ENCODE results near the gene MYRIP. TPM values are rescaled to one million over a fixed set of nuclear protein-coding genes. Genes with fewer than 3 reads are reported as not detected.

The MYRIP gene
- total and polyA plus RNA-seq, 10 of the 15 experiments (the other 5 are each of a cell fraction or from before 2014, with no cell fraction given): 0.03 to 0.08 (median 0.04) TPM; not detected in 6

DNA sequence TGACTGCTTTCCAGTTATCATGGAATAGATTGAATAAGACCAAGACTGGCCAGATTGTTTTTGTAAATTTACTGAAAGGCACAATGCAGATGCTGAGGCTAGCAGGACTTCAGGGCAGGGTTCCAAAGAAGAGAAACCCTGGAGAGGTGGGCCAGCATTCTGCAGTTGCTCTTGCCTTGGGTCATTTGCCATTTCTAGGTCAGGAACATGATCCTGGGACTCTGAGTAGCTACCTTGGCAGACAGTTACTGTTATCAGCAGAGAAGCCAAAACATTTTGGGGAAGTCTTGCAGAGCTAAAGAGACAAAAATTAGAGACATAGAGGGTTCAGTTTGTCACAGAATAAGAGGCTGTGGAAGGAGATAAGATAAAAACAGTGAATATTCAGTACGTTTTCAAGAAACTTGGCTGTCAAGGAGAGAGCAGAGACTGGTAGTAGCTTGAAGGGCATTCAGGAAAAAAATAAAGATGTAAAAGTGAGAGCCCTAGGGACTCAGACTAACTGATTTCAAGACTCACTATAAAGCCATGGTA lies 46.8 kb upstream of the MYRIP start (continued):
- TF ChIP-seq IKZF2 (IDR thresholded peaks at IDR 0.05) (no peak), ZNF687 (IDR thresholded peaks at IDR 0.05) (no peak)
- TF ChIP-seq, protein P1, sequence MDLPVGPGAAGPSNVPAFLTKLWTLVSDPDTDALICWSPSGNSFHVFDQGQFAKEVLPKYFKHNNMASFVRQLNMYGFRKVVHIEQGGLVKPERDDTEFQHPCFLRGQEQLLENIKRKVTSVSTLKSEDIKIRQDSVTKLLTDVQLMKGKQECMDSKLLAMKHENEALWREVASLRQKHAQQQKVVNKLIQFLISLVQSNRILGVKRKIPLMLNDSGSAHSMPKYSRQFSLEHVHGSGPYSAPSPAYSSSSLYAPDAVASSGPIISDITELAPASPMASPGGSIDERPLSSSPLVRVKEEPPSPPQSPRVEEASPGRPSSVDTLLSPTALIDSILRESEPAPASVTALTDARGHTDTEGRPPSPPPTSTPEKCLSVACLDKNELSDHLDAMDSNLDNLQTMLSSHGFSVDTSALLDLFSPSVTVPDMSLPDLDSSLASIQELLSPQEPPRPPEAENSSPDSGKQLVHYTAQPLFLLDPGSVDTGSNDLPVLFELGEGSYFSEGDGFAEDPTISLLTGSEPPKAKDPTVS (IDR thresholded peaks at IDR 0.05; ENCODE audit: low read depth, low read length): no peak

- FAIRE-seq (no peak), DNase-seq (ENCODE audit: low read depth, low spot score) (no peak), ATAC-seq (no peak)
- no peak overlapping the region for H3K9ac ChIP-seq (ENCODE audit: control insufficient read depth, insufficient read depth, low read length)
- in situ Hi-C loops (cut with MboI): no loop called here
- no TSS peak for BruUV-seq (replicated peaks)
- H3K4me3 ChIP-seq: no peak overlapping the region
- SMC1A ChIA-PET (ENCODE audit: uncharacterized antibody, unreplicated experiment): no interaction called here
- H3K27ac ChIP-seq (ENCODE audit: control insufficient read depth, insufficient read depth): no peak overlapping the region
- POLR2A ChIA-PET: no interaction called here
- H3K27me3 ChIP-seq (replicated peaks in 1 of 2; ENCODE audit: control insufficient read depth in 2 of 2, insufficient read depth in 2 of 2, low read length in 1 of 2): no peaks in the 10 kb centered on the region
- no peaks in the 10 kb centered on the region for H3K4me1 ChIP-seq (ENCODE audit: control insufficient read depth, insufficient read depth, low read length)
- intact Hi-C loops (cut with micrococcal nuclease; ENCODE audit: unreplicated experiment): no loop called here
- CTCF ChIA-PET: no interaction called here
- no peaks in the 10 kb centered on the region for H3K79me2 ChIP-seq (ENCODE audit: control insufficient read depth, insufficient read depth, low read length)
- no peaks in the 10 kb centered on the region for H4K20me1 ChIP-seq (ENCODE audit: control insufficient read depth, insufficient read depth)
- H3K36me3 ChIP-seq (ENCODE audit: control insufficient read depth in 2 of 2, insufficient read depth in 2 of 2, low read length in 1 of 2): no peaks in the 10 kb centered on the region
- H3K4me2 ChIP-seq (ENCODE audit: control insufficient read depth, insufficient read depth): no peak overlapping the region
- RAD21 ChIA-PET (ENCODE audit: unreplicated experiment): no interaction called here
- no peaks in the 10 kb centered on the region; the same call in 2 of the 3 replicates for H3K9me3 ChIP-seq (replicated peaks; ENCODE audit: control insufficient read depth, insufficient read depth, low read length)
- H2AFZ ChIP-seq (ENCODE audit: control insufficient read depth, low read depth, low read length): no peak overlapping the region
- TF ChIP-seq CBX3 (IDR thresholded peaks at IDR 0.05; ENCODE audit: borderline replicate concordance, low read depth): no peak
- no peak for TF ChIP-seq CHD2 (IDR thresholded peaks at IDR 0.05; ENCODE audit: borderline replicate concordance, low read depth, low read length)
- no peak for TF ChIP-seq IRF4 (IDR thresholded peaks at IDR 0.05; ENCODE audit: low read depth, low read length)
- no peak for TF ChIP-seq DPF2 (IDR thresholded peaks at IDR 0.05)
- TF ChIP-seq CBFB (IDR thresholded peaks at IDR 0.05; ENCODE audit: low read depth): no peak
- TF ChIP-seq BACH1 (IDR thresholded peaks at IDR 0.05; ENCODE audit: borderline replicate concordance): no peak
- TF ChIP-seq FOXM1 (IDR thresholded peaks at IDR 0.05; ENCODE audit: low read depth, low read length): no peak
- TF ChIP-seq PRDM15 (CRISPR knock-in tag; IDR thresholded peaks at IDR 0.05): no peak
- TF ChIP-seq SIN3A (IDR thresholded peaks at IDR 0.05; ENCODE audit: low read depth, low read length): no peak
Measured at GRCh38 chr3:39763390-39763789, 46.0 kb upstream of the MYRIP start.

Measured in GM12878 (cell line).